DOHH2 (cell line): Measurements from ENCODE around the gene TSPAN32.

ENCODE experiments used
- CTCF ChIP-seq: fragments of 200-600 bp; sonication (generic); IDR thresholded peaks from one replicate; pipeline ENCODE4 v1.5.1; 2014; ENCODE audit warnings: antibody characterized with exemption, mild to moderate bottlenecking, low read depth, low read length; ENCODE audit not compliant: poor library complexity, severe bottlenecking
- EZH2phosphoT487 ChIP-seq: fragments of 200-600 bp; sonication (generic); IDR thresholded peaks from 2 replicates; pipeline ENCODE4 v1.6.1; 2017; ENCODE audit warnings: borderline replicate concordance, mild to moderate bottlenecking, antibody characterized with exemption, low read length, moderate library complexity, mixed read lengths

GRCh38 chr11:2346014-2346413 is 44.2 kb downstream of the TSPAN32 start:
- TF ChIP-seq CTCF (no peak), EZH2phosphoT487 (no peak)
